GM19238 (cell line): ENCODE data around the gene IGF1R.

Source experiments
- DNase-seq: peaks from one replicate; pipeline ENCODE4 v3.0.0; 2011; ENCODE audit warnings: low spot score; ENCODE audit not compliant: insufficient read length

IGF1R gene

GRCh38 chr15:98724494-98724893, 76.2 kb downstream of the IGF1R start:
- DNase-seq = no peak

GRCh38 chr15:98725874-98726273, 77.5 kb downstream of the IGF1R start:
- no peak for DNase-seq

- DNase-seq = no peak
Observed at GRCh38 chr15:98727115-98728040, 79.0 kb downstream of the IGF1R start.

- no peak for DNase-seq
Observed at GRCh38 chr15:98728082-98728810, 79.9 kb downstream of the IGF1R start.

GRCh38 chr15:98728811-98729160, 80.4 kb downstream of the IGF1R start:
- DNase-seq = no peak

- DNase-seq = no peak
Observed at GRCh38 chr15:98729446-98730042, 81.2 kb downstream of the IGF1R start.

GRCh38 chr15:98730860-98731711, 82.7 kb downstream of the IGF1R start:
- DNase-seq = no peak

- DNase-seq = no peak
Observed at GRCh38 chr15:98731712-98732450, 83.5 kb downstream of the IGF1R start.

GRCh38 chr15:98733098-98733497, 84.8 kb downstream of the IGF1R start:
- DNase-seq = no peak

- DNase-seq = no peak
Observed at GRCh38 chr15:98734466-98735199, 86.3 kb downstream of the IGF1R start.

GRCh38 chr15:98735304-98735703, 87.0 kb downstream of the IGF1R start:
- no peak for DNase-seq

GRCh38 chr15:98735895-98736617, 87.7 kb downstream of the IGF1R start:
- no peak for DNase-seq

- no peak for DNase-seq
Observed at GRCh38 chr15:98737159-98737558, 88.8 kb downstream of the IGF1R start.

GRCh38 chr15:98737721-98738120, 89.4 kb downstream of the IGF1R start:
- DNase-seq = no peak

GRCh38 chr15:98738689-98739401, 90.5 kb downstream of the IGF1R start:
- DNase-seq = no peak

- no peak for DNase-seq
Observed at GRCh38 chr15:98740295-98740694, 92.0 kb downstream of the IGF1R start.

GRCh38 chr15:98740963-98741362, 92.6 kb downstream of the IGF1R start:
- no peak for DNase-seq

GRCh38 chr15:98743177-98743576, 94.8 kb downstream of the IGF1R start:
- no peak for DNase-seq

GRCh38 chr15:98744506-98744905, 96.2 kb downstream of the IGF1R start:
- DNase-seq = no peak
